Endothelial cell of umbilical vein (primary cell): Measurements from ENCODE around the gene SRBD1. TPM values are rescaled to one million over a fixed set of nuclear protein-coding genes. Genes with fewer than 3 reads are reported as not detected.
A peak's percentile ranks its signal among the peaks of the same experiment; 100 is the strongest.

Experiments
- BruUV-seq: library from RNA; stranded (reverse); fragments of 400-500 nt; replicated peaks from 2 replicates; lab custom pipeline; 2021; lab: Mats Ljungman, UMichigan
- CTCF ChIA-PET: fragments of 300-600, 350-600 bp; sonication (Branson Sonifier 250); formaldehyde crosslinking; loops from one replicate; lab custom pipeline; 2021; ENCODE audit warnings: antibody characterized with exemption, inconsistent platforms; lab: Charles Lee
- POLR2A ChIA-PET: fragments of 300-600, 350-600 bp; sonication (Branson Sonifier 250); formaldehyde crosslinking; loops from one replicate; lab custom pipeline; 2021; ENCODE audit warnings: antibody characterized with exemption, inconsistent platforms; lab: Charles Lee
- DNase-seq: peaks from one replicate; pipeline ENCODE4 v3.0.0-alpha.2; 2011; ENCODE audit warnings: low read depth, low spot score
- FAIRE-seq: peaks from 2 replicates; lab custom pipeline; 2011; peaks lifted over from hg19 to GRCh38; lab: Jason Lieb, UNC
- H2AFZ ChIP-seq: 2 replicates; pipeline ENCODE4 v1.6.0; 2012; ENCODE audit warnings: low read depth, low read length, control low read depth, inconsistent platforms
- H3K27ac ChIP-seq: 2 replicates; pipeline ENCODE4 v1.5.1; 2011; ENCODE audit warnings: low read depth, mild to moderate bottlenecking, control low read depth, low read length, moderate library complexity; ENCODE audit not compliant: insufficient read depth
- H3K27me3 ChIP-seq, 2 experiments: 2 replicates each; pipeline versions ENCODE4 v1.6.0 to v1.6.1; 2011; ENCODE audit warnings: low read length in 2 of 2, mixed read lengths in 1 of 2; ENCODE audit not compliant: control insufficient read depth in 2 of 2, insufficient read depth in 2 of 2
- H3K36me3 ChIP-seq, 2 experiments: 2 replicates in 1 of 2; 3 replicates in 1 of 2; pipeline ENCODE4 v1.5.1; 2011; ENCODE audit warnings: low read length in 2 of 2, mild to moderate bottlenecking in 1 of 2, moderate library complexity in 1 of 2; ENCODE audit not compliant: control insufficient read depth in 2 of 2, insufficient read depth in 2 of 2; ENCODE audit errors: extremely low read depth in 1 of 2
- H3K4me1 ChIP-seq: 3 replicates; pipeline ENCODE4 v1.5.1; 2011; ENCODE audit warnings: mild to moderate bottlenecking, low read length; ENCODE audit not compliant: control insufficient read depth, insufficient read depth; ENCODE audit errors: extremely low read depth
- H3K4me2 ChIP-seq: 2 replicates; pipeline ENCODE4 v1.6.1; 2011; ENCODE audit warnings: low read length, control low read depth, mixed read lengths; ENCODE audit not compliant: insufficient read depth
- H3K4me3 ChIP-seq, 3 experiments: fragments of 200-600 bp in 1 of 3; sonication (generic), shearing (Covaris generic) in 1 of 3; replicated peaks in 1 of 3; 2 replicates each; pipeline ENCODE4 v1.5.1; 2011 to 2016; ENCODE audit warnings: control low read depth in 3 of 3, low read length in 3 of 3, mild to moderate bottlenecking in 2 of 3, inconsistent platforms in 1 of 3, low read depth in 1 of 3, moderate library complexity in 1 of 3; ENCODE audit not compliant: insufficient read depth in 1 of 3
- H3K79me2 ChIP-seq: 2 replicates; pipeline ENCODE4 v1.6.0; 2012; ENCODE audit warnings: low read length, inconsistent platforms; ENCODE audit not compliant: control insufficient read depth, insufficient read depth
- H3K9ac ChIP-seq: replicated peaks from 2 replicates; pipeline ENCODE3; 2011; ENCODE audit warnings: low read length, control low read depth; ENCODE audit not compliant: insufficient read depth; ENCODE audit errors: extremely low read depth
- H3K9me1 ChIP-seq: replicated peaks from 3 replicates; pipeline ENCODE4 v1.6.0; 2011; ENCODE audit warnings: mild to moderate bottlenecking, low read length; ENCODE audit not compliant: control insufficient read depth, insufficient read depth; ENCODE audit errors: extremely low read depth
- H3K9me3 ChIP-seq: replicated peaks from 2 replicates; pipeline ENCODE4 v1.5.1; 2012; ENCODE audit warnings: low read length, inconsistent platforms; ENCODE audit not compliant: control insufficient read depth, insufficient read depth
- H4K20me1 ChIP-seq: replicated peaks from 2 replicates; pipeline ENCODE3; 2011; ENCODE audit warnings: mild to moderate bottlenecking, low read length; ENCODE audit not compliant: control insufficient read depth, insufficient read depth; ENCODE audit errors: extremely low read depth
- EZH2 ChIP-seq: IDR thresholded peaks from 2 replicates; pipeline ENCODE4 v1.6.1; 2012; ENCODE audit warnings: borderline replicate concordance, low read depth, mild to moderate bottlenecking, moderate library complexity, low read length, inconsistent platforms; ENCODE audit not compliant: severe bottlenecking
- FOS ChIP-seq: IDR thresholded peaks from 2 replicates; pipeline ENCODE4 v1.6.1; 2011; ENCODE audit warnings: mild to moderate bottlenecking, low read length, moderate library complexity, borderline replicate concordance; ENCODE audit not compliant: insufficient read depth
- GATA2 ChIP-seq: IDR thresholded peaks from 2 replicates; pipeline ENCODE4 v1.7.0; 2011; ENCODE audit warnings: low read depth, mild to moderate bottlenecking, moderate library complexity, mixed read lengths, low read length; ENCODE audit not compliant: insufficient read length, insufficient read depth
- JUN ChIP-seq: IDR thresholded peaks from 2 replicates; pipeline ENCODE4 v1.6.1; 2011; ENCODE audit warnings: borderline replicate concordance, low read depth; ENCODE audit not compliant: insufficient read length, insufficient read depth
- MYC ChIP-seq: IDR thresholded peaks from one replicate; pipeline ENCODE4 v1.6.1; 2011; ENCODE audit warnings: mild to moderate bottlenecking, low read depth, low read length
- POLR2A ChIP-seq: IDR thresholded peaks from 2 replicates; pipeline ENCODE4 v1.6.1; 2012; ENCODE audit warnings: low read depth, mild to moderate bottlenecking, control low read depth, low read length
- POLR2AphosphoS5 ChIP-seq: IDR thresholded peaks from 2 replicates; pipeline ENCODE4 v1.6.1; 2012; ENCODE audit warnings: low read depth, mild to moderate bottlenecking, control low read depth, low read length, moderate library complexity; ENCODE audit not compliant: insufficient read depth
- dilution Hi-C: fragments of 300-500 bp; cut with MboI; formaldehyde crosslinking; loops from one replicate; pipeline ENCODE4 v1.15.0; 2019; ENCODE audit warnings: low sequenced_read_pairs; ENCODE audit not compliant: extremely low pct_ligation_motif_present
- intact Hi-C: fragments of 100-400 bp; cut with micrococcal nuclease; formaldehyde crosslinking; loops from one replicate; pipeline ENCODE4 v1.10.0; 2022
- polyA plus RNA-seq, 4 experiments: library from polyadenylated mRNA; depleted of rRNA in 3 of 4; stranded (reverse) in 3 of 4; unstranded in 1 of 4; fragments of >200 nt; gene quantifications; 2 replicates each; pipeline versions ENCODE4 v1.2.1 to v1.2.3, GENCODE V29; 2011 to 2012; ENCODE audit warnings: missing spikeins in 1 of 4
- total RNA-seq: library from RNA; stranded (reverse); gene quantifications from 2 replicates; pipeline ENCODE4 v1.2.3, GENCODE V29; 2021
- TF ChIP-seq, protein P1 (sequence below): IDR thresholded peaks from 2 replicates; pipeline ENCODE4 v1.6.1; 2011; ENCODE audit not compliant: insufficient read depth, insufficient read length
- TF ChIP-seq, protein P2 (sequence below), 2 donors: IDR thresholded peaks; 1 replicate in 1 of 2; 2 replicates in 1 of 2; pipeline ENCODE4 v1.5.1; 2011; ENCODE audit warnings: low read length in 2 of 2, mild to moderate bottlenecking in 2 of 2, moderate library complexity in 2 of 2, control low read depth in 1 of 2, inconsistent platforms in 1 of 2, low read depth in 1 of 2; ENCODE audit not compliant: insufficient read depth in 1 of 2; ENCODE audit errors: extremely low read depth in 1 of 2

The SRBD1 gene
- total and polyA plus RNA-seq, 2 donors (not counting 3 experiments of a cell fraction or from before 2014, with no cell fraction given): 3.7 to 12.5 TPM

DNA sequence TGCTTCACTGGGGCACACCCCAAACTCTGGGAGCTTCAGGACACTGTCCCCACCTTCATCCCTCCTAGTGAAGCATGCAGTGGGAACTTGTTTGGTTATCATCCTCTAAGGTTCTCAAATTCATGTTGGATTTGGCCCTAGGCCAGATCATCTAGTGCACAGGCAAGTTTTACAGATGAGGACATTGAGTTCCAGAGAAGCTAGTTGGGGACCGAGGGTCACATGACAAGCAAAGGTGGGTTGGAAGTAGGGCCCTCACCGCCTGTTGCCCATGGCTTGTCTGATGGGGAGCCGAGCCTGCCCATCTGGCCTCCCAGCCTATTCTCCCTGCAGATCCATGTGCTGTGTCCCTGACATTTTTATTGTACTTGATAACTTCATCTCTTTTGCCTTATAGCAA is 43.2 kb upstream of the SRBD1 start:
- Histone ChIP-seq H2AFZ (no peak overlapping the region), H3K4me3 (no peak overlapping the region), H3K4me1 (peaks cover 14% of the 10 kb centered on the region), H3K36me3 (no peaks in the 10 kb centered on the region), H3K27me3 (no peaks in the 10 kb centered on the region), H3K27ac (no peak overlapping the region), H3K79me2 (peaks cover 11% of the 10 kb centered on the region), H3K9me1 (no peaks in the 10 kb centered on the region), H3K4me2 (no peak overlapping the region), H4K20me1 (no peaks in the 10 kb centered on the region), H3K9me3 (no peaks in the 10 kb centered on the region), H3K9ac (no peak overlapping the region)
- dilution Hi-C loops (no loop called here), intact Hi-C loops (no loop called here)
- POLR2A ChIA-PET: no interaction called here
- BruUV-seq: no TSS peak
- DNase-seq (no peak), FAIRE-seq (no peak)
- CTCF ChIA-PET: interaction anchor here (1.2 to 5.9 kb wide), 3 partner anchors 9 to 124 kb away, joined by 3 to 66 read pairs (median 3); no protein-coding TSS in a partner anchor
- TF ChIP-seq, protein P1, sequence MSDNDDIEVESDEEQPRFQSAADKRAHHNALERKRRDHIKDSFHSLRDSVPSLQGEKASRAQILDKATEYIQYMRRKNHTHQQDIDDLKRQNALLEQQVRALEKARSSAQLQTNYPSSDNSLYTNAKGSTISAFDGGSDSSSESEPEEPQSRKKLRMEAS: no peak
- TF ChIP-seq JUN (no peak), EZH2 (no peak), POLR2A (no peak), GATA2 (no peak)

DNA sequence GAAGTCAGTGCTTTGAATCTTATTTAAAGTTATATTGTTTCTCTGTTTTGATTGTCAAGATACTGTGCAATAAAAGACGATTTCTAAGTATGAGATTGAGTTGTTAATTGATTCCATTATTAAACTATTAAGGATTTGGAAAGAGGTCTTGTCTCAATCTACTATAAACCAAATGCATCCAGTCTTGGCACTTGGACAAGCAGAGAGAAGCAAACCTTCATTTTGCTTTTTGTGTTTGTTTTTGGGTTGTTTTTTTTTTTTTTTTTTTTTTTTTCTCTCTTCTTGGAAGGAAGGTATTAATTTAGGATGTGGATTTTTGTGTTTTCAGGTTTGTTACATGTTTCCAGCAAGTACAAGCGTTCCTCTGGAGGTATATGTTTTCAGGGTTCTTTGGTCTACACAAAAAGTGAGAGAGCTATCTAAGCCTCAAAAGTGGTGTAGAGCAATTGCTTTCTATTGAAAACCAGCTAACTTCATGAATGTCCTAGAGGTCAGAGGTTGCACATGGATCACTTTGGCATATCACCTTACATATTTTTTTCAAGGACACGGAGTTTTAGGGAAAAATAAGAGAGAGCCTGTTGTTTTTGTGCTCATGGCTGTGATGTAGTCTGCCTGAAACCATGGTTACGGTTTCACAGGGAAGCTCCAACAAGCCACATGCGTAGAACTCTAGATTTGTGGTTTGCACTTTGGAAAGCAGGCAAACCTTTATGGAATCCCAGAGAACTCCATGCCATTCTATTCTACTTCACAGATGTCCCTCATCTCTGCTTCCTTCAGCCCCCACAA is 42.3 kb upstream of the SRBD1 start:
- Histone ChIP-seq H2AFZ (no peak overlapping the region), H3K4me1 (peaks cover 16% of the 10 kb centered on the region), H3K27me3 (no peaks in the 10 kb centered on the region), H3K27ac (no peak overlapping the region), H3K4me2 (peak overlapping the region; percentile 57), H3K79me2 (peaks cover 9% of the 10 kb centered on the region), H3K4me3 (peak overlapping the region in 1 of 3 experiments; percentile 34), H3K9me3 (no peaks in the 10 kb centered on the region), H4K20me1 (no peaks in the 10 kb centered on the region), H3K9ac (no peak overlapping the region), H3K36me3 (no peaks in the 10 kb centered on the region), H3K9me1 (no peaks in the 10 kb centered on the region)
- no peak for DNase-seq
- dilution Hi-C loops: no loop called here
- intact Hi-C loops: no loop called here
- TF ChIP-seq FOS: no peak
- TF ChIP-seq POLR2AphosphoS5: no peak
- TF ChIP-seq MYC: no peak
- TF ChIP-seq, protein P2, sequence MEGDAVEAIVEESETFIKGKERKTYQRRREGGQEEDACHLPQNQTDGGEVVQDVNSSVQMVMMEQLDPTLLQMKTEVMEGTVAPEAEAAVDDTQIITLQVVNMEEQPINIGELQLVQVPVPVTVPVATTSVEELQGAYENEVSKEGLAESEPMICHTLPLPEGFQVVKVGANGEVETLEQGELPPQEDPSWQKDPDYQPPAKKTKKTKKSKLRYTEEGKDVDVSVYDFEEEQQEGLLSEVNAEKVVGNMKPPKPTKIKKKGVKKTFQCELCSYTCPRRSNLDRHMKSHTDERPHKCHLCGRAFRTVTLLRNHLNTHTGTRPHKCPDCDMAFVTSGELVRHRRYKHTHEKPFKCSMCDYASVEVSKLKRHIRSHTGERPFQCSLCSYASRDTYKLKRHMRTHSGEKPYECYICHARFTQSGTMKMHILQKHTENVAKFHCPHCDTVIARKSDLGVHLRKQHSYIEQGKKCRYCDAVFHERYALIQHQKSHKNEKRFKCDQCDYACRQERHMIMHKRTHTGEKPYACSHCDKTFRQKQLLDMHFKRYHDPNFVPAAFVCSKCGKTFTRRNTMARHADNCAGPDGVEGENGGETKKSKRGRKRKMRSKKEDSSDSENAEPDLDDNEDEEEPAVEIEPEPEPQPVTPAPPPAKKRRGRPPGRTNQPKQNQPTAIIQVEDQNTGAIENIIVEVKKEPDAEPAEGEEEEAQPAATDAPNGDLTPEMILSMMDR (IDR thresholded peaks at IDR 0.05; ENCODE audit: extremely low read depth in 1 of 2, insufficient read depth in 1 of 2, low read depth in 1 of 2, low read length in 2 of 2): no peak
- ChIA-PET CTCF (interaction anchor here (0.8 to 5.9 kb wide), 10 partner anchors 10 to 282 kb away, joined by 3 to 66 read pairs (median 4); no protein-coding TSS in a partner anchor), POLR2A (no interaction called here)
- no TSS peak for BruUV-seq
- FAIRE-seq: no peak
